Activated T-helper 9 cell treated with anti-CD3 and anti-CD28 coated beads, Interleukin-2, amount 50 U/mL, for 16 hours (primary cell): ENCODE measurements around the gene RCC2.

Experiments used
- DNase-seq: peaks from one replicate; pipeline ENCODE4 v3.0.0-alpha.2; 2020; ENCODE audit warnings: low read depth

RCC2 gene

DNA sequence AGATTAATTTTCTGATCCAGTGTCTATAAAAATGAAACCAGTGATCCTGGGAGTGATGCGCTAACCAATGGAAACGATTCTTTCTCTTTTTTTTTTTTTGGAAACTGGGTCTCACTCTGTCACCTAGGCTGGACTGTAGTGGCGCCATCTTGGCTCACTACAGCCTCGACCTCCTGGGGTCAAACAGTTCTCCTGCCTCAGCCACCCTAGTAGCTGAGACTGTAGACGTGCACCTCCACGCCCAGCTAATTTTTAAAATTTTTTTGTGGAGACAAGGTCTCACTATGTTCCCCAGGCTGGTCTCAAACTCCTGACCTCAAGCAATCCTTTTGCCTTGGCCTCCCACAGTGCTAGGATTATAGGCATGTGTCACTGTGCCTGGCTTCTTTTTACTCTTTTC lies 3.4 kb upstream of the RCC2 start:
- no peak for DNase-seq

DNA sequence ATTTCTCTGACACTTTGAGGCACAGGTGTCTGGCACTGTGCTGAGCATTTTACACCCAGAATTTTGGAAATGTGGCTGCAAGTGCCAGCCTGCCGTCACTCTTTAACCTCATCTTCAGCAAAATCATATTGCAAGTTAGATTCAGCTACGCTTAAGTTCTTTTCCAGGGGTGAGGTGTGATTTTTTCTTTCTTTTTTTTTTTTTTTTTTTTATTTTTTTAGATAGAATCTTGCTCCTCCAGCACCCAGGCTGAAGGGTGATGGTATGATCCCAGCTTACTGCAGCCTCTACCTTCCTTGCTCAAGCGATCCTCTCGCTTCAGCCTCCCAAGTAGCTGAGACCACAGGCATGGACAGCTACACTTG lies 2.5 kb upstream of the RCC2 start:
- no peak for DNase-seq

GRCh38 chr1:17441265-17441992 lies 2.0 kb upstream of the RCC2 start:
- DNase-seq: no peak

GRCh38 chr1:17440827-17441168 lies 1.3 kb upstream of the RCC2 start:
- DNase-seq: no peak

DNA sequence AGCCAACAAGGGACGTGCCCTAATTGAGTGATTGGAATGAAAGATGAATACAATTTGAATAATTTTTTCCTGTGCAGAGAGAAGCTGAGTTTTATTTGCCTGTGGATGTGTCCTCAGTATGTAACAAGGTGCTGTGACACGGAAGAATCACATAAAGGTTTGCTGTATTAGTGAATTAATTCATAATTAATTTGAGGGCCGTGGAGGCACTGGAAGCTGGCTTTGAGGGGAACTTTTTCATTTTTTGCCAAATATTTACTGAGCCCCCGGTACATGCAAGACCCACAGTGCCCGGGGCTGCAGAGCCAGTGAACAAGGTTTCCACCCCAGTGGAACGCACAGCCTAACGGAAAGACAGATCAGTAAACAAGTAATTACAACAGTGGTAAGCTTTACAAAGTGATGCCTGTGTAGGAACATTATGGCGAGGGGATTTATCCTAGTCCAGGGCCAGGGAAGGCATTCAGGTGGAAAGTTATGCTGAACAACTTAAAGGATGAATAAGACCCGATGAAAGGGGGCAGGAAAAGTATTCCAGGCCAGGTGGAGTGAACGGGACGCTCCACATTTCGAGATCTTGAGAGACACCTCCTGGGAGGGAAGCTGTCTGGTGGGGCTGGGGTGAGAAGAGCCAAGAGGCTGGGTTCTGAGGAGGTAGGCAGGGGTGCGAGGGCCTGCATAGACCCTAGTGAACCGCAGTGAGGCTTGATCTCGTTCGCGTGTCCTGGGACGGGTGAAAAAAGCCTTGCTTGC lies 773 bp upstream of the RCC2 start:
- no peak for DNase-seq

GRCh38 chr1:17438318-17439249 lies 893 bp downstream of the RCC2 start:
- DNase-seq: peak; percentile 70

DNA sequence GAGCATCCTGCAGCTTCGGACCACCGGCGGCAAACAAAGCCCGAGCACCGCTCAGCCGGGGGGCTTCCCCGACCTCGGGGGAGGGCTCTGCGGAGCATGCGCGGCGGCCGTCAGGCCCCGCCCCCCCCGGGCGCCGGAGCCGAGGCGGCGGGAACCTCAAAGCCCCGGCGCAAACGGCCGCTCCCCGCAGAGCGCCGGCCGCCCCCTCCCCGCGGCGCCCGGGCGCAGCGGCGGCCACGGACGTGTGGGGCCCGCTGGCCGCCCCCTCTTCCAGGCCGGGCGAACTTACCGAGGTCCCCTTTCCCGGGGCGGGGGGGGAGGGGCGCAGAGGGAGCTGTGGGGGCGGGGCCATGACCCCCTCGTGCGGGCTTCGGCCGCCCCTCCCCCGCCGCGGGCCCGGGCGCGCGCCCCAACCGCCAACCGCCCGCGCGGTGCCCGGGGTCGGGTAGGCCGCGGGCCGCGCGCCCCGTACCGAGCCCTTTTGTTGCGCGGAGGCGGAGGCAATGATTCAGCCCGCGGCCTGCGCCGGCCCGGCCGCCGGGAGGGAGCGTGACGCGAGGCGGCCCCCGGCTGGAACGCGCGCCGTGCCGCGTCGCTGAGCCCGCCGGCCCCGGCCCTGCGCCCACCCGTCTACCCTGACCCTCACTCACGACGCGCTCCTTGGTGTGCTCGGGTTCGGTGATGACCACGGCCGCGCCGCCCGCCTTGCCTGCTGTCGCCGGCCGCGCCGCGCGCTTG lies 1.7 kb downstream of the RCC2 start:
- peak; percentile 45 for DNase-seq

DNA sequence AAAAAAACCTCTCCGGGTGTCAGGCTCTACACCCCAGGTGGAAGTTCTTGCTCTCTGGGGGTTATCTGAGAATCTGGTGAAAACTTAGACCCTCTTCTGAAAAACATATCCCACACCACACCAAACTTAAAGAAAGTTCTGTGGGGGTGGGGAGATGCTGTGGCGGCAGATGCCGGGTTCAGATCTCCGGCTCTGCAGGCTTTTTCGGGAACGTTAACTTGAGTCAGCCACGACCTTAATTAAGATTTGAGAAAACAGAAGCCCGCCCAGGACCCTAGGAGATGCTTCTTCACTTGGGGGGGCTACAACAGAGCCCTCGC lies 2.3 kb downstream of the RCC2 start:
- DNase-seq: no peak

GRCh38 chr1:17436380-17437174 lies 2.9 kb downstream of the RCC2 start:
- no peak for DNase-seq

DNA sequence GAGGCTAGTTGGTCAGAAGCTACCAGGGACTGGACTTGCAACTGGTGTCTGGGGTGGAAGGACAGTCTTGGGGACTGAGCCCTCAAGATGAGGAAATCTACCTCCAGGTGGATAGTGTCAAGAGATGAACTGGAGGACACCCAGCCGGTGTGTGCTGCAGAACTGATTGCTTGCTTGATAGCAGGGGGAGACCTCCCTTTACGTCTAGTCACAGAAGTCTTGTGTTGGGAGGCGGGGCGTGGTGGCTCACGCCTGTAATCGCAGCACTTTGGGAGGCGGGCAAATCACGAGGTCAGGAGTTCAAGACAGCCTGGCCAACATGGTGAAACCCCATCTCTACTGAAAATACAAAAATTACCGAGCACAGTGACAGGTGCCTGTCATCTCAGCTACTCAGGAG lies 4.9 kb downstream of the RCC2 start:
- no peak for DNase-seq

GRCh38 chr1:17434016-17434415 lies 5.5 kb downstream of the RCC2 start:
- DNase-seq: no peak

- DNase-seq: no peak
Measured at GRCh38 chr1:17433261-17433660, 6.2 kb downstream of the RCC2 start.

DNA sequence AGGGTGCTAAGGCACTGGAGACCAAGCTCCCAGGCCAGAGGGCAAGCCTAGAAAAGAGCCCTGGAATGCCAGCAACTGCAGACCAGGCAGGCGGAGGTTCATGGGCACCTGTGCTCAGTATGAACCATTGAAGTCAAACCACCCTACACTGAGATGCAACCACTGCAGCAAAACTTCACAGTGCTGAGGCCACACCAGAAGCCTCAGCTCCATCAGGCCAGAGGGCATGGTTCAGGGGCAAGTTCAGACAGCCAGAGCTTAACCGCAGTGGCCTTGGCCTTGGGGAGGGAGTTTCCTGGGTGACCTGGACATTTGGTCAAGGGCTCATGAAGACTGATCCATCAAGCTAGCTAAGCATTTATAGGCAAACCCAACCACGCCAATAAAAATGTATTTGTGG lies 7.1 kb downstream of the RCC2 start:
- DNase-seq: no peak

DNA sequence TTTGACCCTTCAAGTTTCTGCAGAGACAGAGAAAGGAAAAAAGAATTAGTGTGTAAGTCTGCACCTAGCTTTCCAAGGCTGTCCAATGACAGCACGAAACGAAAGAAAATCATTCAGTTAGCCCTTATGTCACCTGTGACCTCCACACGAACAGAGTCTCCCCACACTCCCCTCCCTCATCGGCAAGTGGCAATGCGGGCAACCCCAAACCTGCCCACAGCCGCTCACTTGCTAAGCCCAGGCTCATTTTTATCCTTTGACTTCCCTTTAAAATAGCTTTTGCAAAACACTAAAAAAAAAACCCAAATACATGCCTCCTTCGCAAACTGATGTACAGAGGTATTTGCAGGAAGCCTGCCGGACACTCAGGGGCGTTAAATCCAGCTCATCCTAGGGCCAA lies 10.3 kb downstream of the RCC2 start:
- no peak for DNase-seq

DNA sequence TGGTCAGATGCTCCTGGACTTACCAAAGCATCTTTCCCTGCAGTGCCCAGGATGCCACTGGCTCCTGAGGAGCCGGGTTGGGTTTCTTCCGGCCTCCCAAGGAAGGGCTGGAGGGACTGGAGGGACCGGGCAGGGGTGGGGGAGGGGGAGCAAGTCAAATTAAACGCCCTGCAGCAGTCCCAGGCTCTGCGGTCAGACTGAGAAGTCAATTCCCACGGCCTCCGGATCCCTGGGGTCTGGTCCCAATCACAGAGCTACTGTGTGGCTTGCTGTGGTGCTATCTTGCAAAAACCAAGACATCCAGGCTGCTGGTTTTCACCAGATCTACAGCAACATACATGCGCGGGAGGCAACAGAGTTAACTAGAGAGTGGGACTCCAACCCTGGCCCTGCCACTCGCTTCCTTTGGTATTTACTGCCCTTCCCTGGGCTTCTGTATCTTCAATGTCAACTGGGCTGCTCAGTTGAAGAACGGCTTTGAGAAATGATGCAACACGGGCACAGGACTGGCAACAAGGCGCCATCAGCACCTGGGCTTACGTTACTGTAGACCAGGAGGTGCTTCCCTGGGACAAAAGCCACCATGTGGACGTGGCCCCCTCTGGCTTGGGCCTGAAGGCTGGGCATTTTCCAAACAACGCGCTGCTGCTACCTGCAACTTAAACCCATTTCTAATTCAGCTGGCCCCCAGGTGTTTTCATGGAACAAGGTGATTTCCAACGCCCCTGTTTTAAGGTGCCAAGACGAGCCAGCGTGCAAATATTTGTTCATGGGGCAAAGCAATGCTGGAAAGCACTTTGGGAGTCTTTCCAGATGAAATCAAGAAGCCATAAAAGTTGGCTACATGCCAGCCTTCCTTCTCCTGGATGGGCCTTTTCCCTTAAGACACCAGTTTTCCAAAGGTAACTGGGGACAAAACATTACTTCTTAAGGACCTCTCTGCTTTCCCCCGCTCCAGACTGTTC lies 11.5 kb downstream of the RCC2 start:
- no peak for DNase-seq

DNA sequence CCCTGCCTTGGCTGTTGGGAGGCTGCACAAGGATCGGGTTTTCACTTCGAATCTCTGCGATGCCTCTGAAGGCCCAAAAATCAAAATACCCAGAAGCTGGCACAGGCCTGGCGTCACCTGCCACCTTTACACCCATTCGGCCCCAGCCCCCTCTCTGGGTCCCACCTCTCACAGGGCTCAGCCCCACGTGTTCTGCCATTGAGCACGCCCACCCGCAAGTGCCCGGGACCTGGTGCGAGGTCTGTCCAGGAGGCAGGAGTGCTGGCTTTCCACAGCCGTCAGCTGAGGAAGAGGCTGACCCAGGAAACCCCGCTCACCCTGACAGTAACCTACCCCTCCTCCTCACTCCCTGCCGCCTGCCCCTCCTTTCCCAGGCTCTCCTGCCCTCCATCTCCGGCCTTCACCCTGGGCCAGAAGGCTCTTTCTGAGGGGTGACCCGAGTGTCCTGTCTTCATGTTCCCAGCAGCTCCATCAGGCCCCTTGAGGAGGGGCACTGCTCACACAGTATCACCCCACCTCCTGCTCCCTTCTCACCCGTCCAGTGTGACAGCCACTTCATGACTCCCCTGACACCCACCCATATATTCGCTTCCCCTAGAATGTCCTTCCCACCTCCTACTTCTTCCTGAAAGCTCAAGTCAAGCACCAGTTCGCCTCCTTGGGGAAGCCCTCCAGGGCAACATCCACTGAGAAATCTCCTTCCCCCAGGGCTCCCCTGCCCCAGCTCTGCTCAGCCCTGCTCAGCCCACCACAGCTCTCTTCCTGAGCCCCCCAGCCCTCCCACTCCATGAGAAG lies 13.5 kb downstream of the RCC2 start:
- DNase-seq: no peak

DNA sequence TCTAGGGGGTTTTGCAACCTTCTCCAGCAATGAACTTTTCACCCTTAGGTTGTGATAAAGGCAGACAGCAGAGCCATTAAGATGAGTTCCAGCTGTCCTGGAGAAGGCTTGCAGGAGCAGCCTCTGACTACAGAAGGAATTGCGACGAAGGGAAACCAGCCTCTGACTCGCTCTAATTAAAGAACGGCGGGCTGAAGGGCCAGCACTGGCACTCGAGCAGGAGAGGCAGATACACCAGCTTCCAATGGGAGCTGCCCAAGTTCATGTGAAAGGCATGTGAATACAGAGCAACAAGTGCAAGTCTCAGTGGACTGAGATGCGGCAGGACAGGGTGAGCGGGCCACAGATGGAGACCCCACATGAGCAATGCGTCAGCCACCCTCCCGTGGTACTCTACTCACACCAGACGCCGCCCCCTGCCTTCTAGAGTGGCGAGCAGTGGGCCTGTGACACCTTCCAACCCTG lies 15.7 kb downstream of the RCC2 start:
- DNase-seq: no peak

GRCh38 chr1:17422461-17422860 lies 17.0 kb downstream of the RCC2 start:
- DNase-seq: no peak

DNA sequence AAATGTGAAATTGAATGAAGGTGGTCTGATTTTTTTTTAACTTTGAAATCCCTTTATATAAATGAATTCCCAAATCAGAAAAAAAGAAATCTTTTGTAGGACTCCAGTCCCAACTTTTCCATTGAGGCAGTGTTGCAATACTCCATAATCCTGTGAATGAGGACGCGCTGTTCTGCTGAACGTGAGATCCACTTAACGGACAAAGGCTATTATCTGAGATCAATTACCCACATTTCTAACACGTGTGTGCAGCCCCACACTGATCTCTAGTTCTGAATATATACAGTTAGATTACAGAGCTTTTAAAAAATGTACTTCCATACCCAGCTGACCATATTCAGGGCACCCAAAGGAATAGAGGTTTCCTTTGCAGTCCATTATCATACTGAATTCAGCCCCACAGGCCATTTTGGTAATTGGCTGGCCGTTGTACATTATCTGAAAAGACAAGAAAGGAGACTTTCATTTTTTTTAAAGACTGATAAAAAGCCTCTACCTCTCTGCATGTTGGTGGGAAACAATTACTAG lies 19.0 kb downstream of the RCC2 start:
- no peak for DNase-seq
